Islet precursor cell (in vitro differentiated cells): ENCODE data around the gene OR13A1.
"Not testable (repeated sequence)": the region's sequence is repeated elsewhere in the genome, so short reads cannot be mapped to it uniquely, and the experiment has no call there.

Experiments
- DNase-seq: peaks from one replicate; pipeline ENCODE4 v3.0.0-alpha.2; 2018

The OR13A1 gene

GRCh38 chr10:45280113-45280760, 35.2 kb downstream of the OR13A1 start:
- no peak for DNase-seq

GRCh38 chr10:45279682-45280081, 35.7 kb downstream of the OR13A1 start:
- DNase-seq: no peak

- DNase-seq: no peak
Observed at GRCh38 chr10:45278860-45279498, 36.4 kb downstream of the OR13A1 start.

GRCh38 chr10:45276146-45276545, 39.3 kb downstream of the OR13A1 start:
- DNase-seq: not testable (repeated sequence)

- DNase-seq: no peak
Observed at GRCh38 chr10:45274364-45274763, 41.0 kb downstream of the OR13A1 start.

GRCh38 chr10:45267777-45268176, 47.6 kb downstream of the OR13A1 start:
- not testable (repeated sequence) for DNase-seq

- no peak for DNase-seq
Observed at GRCh38 chr10:45265996-45266395, 49.4 kb downstream of the OR13A1 start.

GRCh38 chr10:45261946-45262345, 53.5 kb downstream of the OR13A1 start:
- DNase-seq: no peak

- no peak for DNase-seq
Observed at GRCh38 chr10:45261243-45261775, 54.1 kb downstream of the OR13A1 start.

GRCh38 chr10:45260635-45261034, 54.8 kb downstream of the OR13A1 start:
- DNase-seq: not testable (repeated sequence)

- not testable (repeated sequence) for DNase-seq
Observed at GRCh38 chr10:45259786-45260495, 55.5 kb downstream of the OR13A1 start.

GRCh38 chr10:45257600-45257999, 57.8 kb downstream of the OR13A1 start:
- DNase-seq: no peak

- no peak for DNase-seq
Observed at GRCh38 chr10:45256246-45256645, 59.2 kb downstream of the OR13A1 start.

- no peak for DNase-seq
Observed at GRCh38 chr10:45255706-45256105, 59.7 kb downstream of the OR13A1 start.

GRCh38 chr10:45254892-45255291, 60.5 kb downstream of the OR13A1 start:
- DNase-seq: no peak

GRCh38 chr10:45253183-45253914, 62.1 kb downstream of the OR13A1 start:
- DNase-seq: no peak
